Dedifferentiated amniotic fluid mesenchymal stem cell (primary cell): ENCODE results near the gene KCMF1.
A peak's percentile ranks its signal among the peaks of the same experiment; 100 is the strongest.
"Not testable (repeated sequence)": the region's sequence is repeated elsewhere in the genome, so short reads cannot be mapped to it uniquely, and the experiment has no call there.

Experiments used
- DNase-seq: peaks from one replicate; pipeline ENCODE4 v3.0.0-alpha.2; 2016; ENCODE audit errors: extremely low spot score

Gene KCMF1

DNA sequence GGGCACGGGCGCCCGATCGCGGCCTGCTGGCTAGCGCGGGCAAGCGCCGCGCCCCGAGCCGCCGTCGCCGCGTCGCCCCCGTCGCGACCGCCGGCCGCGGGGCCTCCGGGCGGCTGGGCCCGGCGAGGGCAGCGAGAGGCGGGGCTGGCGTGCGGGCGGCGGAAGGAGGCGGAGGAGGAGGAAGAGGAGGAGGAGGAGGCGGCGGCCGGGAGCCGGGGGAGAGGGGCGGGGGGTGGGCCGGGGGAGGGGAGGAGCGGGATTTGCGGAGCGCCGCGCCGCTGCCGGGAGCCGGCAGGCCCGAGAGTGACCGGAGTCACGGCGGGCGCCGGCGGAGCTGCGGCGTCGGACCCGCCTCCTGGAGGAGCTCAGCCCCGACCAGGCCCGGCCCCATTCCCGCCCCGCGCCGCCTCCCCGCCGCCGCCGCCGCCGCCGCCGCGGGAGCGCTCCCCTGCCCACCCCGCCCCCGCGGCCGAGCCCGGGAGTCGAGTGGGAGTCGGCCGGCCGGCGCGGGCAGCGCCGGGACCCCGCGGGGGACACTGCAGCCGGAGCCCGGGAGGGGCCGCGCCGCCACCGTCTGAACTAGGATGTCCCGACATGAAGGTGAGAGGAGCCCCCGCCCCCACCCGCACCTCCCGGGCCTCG is at the start of gene KCMF1:
Gene KCMF1, plus strand, starts transcription at position 294 of the 642 bp plus-strand sequence. Its CDS starts 291 bp downstream, at position 585.
- peak; percentile 29 for DNase-seq

DNA sequence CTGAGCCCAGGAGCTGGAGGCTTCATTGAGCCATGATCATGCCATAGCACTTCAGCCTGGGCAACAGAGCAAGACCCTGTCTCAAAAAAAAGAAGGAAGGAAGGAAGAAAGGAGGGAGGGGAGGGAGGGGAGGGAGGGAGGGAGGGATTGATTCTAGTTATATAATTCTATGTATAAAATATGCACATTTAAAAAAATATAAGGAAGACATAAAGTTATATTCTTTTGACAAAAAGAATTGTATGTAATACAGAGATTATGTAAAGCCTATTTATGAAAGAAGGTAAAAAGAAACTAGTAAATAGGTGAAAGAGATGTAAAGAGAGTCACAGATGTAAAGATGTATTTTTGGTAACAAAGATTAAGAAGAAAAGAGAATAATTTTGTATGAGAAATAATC is 48.0 kb upstream of the KCMF1 start:
- no peak for DNase-seq

DNA sequence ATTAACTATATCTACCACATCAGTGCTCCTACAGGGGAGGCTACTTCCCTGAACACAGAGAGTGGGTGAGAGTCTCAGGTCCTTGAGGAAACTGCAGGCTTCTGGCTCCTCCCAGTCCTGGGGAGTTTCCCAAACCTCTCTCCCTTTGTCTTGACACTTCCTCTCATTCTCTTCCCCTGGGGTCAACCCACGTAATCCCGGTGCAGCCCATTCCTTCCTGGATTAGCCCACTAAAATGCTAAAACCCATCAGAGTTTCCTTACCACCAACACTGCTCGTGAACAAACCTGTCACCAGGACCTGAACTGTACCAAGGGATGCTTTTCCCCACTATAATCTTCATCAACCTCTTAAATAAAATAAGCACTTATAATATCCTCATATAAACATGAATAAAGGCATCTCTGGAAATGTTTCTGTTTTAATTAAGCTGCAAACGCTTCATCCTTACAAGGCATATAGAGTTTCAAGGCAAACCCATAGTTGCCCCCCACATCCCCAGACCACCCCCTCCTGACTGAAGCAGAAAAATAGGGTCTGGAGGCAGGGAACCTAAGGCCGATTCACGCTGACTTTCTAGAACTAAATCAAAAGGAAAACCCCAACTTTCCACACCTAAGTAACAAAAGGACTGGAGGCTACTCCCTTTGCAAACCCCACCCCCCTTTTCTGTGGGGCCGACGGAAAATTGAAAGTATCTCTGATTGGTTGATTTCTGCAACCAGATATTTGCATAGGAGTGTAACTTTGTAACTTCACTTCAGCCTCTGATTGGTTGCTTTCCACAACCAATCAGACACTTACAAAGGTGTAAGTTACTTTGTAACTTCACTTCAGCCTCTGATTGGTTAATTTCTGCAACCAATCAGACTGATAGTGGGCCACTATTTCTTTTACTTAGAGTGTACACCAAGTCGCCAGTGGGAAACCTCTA is 46.5 kb upstream of the KCMF1 start:
- no peak for DNase-seq

DNA sequence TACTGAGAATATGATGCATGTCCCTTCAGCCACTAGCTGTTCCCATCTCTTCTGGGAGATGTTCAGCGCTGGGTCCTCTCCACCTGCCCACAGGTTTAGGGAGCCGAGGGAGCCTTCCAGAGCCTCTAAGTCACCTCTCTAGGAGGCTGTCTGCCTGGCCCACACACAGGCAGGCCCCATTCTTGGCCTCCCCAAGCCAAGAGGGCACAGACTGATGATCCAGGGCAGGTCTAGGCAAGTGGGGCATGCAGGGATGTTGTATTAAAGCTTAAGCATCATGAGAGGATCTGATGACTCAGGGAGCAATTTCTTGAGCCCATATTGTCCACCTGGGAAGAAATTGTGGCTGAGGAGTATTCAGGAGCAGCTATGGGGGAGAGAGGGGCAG is 45.6 kb upstream of the KCMF1 start:
- DNase-seq = no peak

DNA sequence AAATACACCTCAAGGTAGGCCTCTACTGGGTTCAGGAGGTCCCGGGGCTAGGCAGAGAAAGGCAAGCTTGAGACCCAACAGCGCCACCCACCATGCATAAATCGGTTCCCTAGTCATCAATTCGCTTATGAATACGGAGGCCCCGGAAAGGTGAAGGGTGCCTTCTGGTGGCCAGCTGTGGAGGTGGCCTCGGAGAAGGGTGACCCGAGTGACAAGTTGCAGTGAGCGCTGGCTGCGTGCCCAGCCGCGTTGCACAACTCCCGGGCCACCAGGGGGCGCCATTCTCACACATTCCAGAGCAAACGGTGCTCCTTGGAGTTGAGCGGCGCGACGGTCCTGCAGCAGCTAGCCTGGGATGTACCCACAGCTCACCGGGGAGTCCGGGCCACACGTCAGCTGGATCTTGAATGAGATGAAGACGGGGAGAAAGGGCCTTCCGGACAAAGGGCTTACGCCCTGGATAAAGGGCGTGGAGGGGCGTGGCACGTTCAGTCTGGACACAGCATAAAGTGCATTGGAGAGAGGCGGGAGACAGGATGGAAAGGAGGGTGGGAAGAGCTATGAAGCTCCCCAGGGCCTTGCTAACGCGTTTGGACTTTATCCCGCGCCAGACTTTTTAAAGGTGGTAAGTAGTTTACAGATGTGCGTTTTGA is 45.1 kb upstream of the KCMF1 start:
- DNase-seq = peak; percentile 84

DNA sequence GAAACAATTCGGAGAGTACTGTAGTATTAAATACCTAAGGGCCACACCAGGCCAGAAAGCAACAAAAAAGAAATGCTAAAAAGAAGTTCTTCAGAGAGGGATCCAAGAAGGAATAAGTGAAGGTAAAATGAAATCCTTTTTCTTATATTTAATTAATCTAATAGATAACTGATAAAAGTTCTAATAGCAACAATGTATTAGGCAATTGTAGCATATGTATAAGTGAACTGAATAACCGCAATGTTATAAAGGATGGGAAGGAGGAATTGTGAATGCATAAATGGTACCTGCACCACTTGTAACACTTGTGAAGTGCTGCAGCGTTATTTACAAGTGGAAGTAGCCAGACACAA is 43.7 kb upstream of the KCMF1 start:
- DNase-seq = no peak

DNA sequence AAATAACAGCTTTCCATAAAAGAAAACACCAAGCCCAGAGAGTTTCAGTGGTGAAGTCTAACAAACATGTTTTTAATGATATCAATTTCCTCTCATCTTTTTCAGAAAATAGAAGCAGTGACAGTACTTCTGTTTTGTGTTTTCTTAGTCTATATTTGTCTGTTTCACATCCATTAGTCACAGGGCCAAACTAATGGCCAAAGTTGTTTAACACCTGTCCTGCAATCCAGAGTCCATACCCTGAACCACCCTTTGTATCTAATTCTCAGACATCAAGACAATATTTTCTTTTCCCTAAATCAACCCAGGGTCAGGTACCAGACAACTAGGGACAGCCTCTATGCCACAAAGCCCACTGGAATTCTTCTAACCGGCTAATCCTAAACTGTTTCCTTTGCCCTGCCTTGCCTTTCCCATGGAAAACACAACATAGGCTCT is 39.6 kb upstream of the KCMF1 start:
- no peak for DNase-seq

DNA sequence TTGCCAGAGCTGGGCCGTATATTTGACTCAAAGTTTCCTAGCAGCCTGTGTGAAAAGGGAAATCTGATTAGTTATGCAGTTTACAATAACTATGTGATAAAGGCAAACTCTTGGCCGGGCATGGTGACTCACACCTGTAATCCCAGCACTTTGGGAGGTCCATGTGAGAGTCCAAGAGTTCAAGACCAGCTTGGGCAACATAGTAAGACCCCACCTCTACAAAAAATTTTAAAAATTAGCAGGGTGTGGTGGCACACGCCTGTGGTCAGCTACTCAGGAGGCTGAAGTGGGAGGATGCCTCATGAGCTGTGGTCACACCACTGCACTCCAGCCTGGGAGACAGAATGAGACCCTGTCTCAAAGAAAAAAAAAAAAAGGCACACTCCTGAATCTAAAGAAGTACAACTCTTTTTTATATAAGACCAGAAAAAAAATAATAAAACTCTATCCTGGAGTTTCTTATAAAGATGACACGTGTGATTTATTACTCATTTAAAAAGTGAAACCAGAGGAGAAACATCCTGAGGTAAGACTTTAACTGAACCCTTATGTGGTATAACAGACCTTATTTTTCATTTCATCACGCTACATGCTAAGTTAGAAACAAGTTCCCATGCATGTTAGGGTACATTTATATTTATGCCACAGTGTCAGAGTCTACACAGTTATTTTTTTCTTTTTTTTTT is 32.6 kb upstream of the KCMF1 start:
- DNase-seq = peak; percentile 18

DNA sequence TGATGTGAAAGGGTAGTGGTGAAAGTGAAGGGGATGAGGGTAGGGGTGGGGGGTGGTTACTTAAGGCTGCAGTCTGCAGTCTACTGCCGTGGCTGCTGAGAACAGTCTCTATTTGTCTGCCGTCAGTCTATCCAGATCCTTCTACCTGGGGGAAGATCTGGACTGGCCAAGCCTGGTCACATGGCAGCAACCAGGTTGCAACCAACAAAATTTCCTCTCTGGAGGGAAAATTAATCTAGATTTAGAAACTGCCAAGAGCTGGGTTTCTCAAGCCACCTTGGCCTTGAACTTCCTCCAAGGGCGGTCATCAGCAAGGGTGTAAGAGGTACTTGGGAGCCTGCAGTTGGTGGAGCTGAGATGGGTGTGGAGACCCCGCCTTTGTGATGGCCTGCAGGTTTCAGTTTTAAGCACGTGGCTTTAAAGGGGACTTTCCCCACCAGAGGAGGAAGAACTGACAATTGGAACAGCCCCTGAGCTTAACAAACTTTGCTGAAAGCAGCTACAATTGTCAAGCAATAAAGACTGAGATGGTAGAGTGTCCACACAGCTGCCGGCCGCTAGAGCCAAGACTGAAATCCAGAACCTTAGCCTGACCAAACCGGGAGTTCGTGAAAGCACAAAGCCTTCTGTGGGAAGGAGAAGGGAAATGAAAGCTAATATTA is 31.4 kb upstream of the KCMF1 start:
- DNase-seq = no peak

DNA sequence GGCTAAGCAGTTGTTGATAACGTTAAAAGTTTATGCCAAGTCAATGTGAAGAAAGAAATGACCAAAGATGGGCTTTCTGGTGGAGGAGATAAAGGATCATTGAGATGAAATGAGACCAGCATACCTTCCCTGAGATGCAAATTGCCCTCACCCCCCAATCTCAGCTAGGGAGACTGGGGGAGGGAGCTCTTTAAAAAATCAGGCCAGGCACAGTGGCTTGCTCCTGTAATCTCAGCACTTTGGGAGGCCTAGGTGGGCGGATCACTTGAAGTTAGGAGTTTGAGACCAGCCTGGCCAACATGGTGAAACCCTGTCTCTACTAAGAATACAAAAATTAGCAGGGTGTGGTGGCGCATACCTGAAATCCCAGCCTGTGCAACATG is 30.9 kb upstream of the KCMF1 start:
- no peak for DNase-seq

DNA sequence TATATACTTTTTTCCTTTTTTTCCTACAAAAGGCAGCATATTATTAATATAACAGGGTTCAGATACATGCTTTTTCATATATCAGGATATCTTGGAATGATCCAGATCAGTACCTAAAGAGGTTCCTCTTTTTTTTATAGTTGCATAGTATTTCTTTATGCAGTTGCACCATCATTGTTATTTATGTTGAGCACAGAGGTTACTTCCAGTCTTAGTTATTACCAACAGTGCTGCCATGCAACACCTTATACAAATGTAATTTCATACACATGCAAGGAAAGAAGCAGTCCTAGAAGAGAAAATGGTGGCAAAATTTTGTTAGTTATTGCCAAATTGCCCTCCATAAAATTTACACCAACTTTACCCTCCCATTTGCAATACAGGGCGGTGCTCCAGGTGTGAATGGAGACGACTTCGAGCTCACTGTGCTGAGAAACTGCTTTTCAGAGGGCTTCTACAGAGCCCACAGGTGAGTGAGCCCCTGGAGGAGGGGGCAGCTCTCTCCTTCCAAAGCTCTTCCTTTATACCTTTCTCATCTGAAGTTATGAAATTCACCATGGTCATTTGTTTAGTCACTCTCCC is 30.0 kb upstream of the KCMF1 start:
- no peak for DNase-seq

DNA sequence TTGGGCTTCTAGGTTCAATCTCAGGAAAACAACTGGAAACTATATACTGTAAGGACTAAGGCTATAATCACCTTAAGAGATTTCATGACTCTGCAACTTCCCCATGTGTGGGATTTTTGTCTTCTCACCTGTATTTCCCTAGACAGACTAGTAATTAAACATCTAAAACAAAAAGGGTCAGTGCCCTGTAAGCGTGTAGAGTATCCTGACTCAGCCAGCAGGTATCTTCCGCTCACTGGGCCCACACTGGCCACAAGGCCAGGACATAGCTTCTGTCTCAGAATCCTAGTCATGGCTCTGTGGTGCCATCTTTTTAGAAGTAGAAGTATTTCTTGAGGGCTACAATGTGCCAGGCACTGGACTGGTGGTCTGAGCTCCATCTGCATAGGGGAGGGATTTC is 28.8 kb upstream of the KCMF1 start:
- DNase-seq = no peak

DNA sequence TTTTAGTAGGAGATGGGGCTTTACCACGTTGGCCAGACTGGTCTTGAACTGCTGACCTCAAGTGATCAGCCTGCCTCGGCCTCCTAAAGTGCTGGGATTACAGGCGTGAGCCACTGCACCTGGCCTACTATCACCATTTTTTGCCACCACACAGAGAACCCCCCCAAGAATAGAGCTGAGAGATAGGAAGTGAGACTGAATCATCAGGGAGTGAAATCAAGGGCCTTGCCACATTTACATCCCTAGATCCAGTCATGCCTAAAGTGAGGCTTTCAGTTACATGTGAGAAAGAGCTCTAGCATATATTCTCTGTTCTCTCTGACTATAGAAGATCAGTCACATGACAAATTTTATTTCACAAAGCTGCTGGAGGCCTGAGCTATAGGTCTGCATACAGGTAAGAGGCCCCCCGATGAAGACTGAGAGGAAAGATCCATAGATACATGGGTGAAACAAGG is 28.0 kb upstream of the KCMF1 start:
- DNase-seq = no peak

DNA sequence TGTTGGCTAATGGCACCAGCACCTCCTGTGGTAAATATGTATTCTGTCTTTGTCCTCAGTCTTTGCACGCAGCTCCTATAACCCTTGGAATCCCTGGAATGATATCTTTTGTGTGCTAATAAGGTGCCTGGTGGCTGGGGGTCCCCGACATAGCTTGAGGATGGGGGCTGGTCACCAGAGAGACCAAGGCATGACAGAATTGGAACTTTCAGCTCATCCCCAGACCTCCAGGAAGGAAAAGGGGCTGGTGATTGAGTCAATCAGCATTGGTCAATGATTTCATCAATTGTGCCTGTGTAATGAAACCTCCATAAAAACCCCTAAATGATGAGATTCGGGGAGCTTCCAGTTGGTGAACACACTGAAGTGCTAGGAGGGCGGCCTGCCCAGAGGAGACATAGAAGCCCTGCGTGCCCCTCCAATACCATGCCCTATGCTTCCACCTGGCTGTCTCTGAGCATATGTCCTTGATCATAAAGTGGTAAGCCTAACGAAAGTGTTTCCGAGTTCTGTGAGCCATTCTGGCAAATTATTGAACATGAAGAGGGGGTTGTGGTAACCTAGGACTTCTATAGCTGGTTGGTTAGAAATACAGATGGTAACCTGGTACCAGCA is 26.6 kb upstream of the KCMF1 start:
- no peak for DNase-seq

DNA sequence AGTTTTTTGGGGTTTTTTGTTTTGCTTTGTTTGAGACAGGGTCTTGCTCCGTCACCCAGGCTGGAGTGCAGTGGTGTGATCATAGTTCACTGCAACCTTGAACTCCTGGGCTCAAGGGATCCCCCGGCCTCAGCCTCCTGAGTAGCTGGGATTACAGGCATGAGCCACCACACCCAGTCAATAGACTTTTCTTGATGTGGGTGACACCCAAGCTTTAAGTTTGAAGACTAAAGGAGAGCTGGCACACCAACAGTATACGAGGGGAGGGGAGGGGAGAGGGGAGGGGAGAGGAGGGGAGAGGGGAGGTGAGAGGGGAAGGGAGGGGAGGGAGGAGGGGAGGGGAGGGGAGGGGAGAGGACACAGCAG is 25.1 kb upstream of the KCMF1 start:
- DNase-seq = not testable (repeated sequence)

DNA sequence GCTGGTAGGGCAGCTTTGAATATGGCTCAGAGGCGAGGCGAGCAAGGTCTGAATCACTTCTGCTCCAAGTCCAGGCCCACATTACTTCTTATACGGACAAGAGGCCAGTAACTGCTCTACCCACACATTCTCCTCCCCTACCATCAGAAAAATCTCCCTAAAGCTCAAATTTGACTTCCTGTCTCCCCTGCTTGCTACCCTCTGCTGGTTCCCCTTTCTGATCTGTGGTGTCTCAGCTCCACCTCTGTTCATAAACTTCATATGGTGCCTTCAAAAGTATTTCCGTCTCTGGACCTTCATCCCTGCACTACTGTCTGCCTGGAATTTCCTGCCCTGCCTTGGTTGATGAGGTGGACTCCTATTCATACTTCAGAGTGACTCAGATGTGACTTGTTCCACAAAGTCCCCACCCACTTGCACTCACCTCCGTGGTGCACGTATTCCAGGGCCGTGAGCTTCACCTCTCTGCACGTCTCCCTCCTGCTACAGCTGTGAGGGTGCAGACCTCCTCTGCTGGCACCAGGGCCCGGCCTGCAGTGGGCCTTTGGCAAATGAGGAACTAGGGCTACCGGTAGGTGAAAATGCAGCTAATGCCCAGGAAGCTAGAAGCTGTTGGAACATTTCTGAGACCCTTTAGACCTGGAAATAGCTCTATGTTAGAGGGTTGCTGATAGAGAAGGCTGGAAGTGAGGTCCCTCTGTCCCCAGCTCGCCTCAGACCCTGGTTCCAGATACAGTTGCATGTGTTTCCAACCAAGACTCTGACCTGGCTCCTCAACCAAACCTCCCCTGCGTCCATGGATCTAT is 24.6 kb upstream of the KCMF1 start:
- peak; percentile 36 for DNase-seq

DNA sequence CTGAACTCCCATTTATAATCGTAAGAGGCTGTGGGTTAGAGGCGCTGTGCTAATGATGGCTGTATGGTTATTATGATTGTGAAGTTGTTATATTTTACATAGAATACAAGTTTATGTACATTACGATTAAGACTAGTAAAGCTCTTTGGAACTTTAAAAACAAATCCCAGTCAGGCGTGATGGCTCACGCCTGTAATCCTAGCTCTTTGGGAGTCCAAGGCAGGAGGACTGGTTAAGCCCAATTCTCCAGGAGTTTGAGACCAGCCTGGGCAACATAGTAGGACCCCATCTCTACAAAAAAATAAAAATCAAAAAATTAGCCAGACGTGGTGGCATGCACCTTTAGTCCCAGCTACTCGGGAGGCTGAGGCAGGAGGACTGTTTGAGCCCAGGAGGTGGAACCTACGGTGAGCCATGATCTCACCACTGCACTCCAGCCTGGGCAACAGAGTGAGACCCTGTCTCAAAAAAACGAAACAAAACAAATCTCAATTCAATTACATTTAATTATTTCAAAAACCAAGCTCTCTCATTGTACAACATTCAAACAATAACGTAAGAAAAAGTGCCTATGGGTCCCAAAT is 23.9 kb upstream of the KCMF1 start:
- no peak for DNase-seq

DNA sequence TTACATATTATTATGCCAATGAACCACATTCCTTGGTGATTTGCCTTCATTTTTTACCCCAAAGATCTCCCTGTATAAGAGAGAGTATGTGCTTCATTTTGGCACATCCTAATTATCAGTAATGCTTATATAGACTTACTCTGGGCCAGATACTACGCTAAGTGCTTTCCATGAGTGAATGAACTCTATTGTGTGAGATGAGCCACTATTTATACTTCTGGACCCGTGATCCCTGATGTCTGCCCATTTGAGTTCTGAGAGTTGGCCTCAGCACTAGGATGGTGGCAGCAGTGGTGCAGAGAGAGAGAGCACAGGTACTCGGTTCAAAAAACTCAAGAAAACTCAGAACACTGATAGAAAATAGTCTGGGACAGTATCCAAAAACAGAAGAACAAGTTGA is 17.4 kb upstream of the KCMF1 start:
- no peak for DNase-seq

DNA sequence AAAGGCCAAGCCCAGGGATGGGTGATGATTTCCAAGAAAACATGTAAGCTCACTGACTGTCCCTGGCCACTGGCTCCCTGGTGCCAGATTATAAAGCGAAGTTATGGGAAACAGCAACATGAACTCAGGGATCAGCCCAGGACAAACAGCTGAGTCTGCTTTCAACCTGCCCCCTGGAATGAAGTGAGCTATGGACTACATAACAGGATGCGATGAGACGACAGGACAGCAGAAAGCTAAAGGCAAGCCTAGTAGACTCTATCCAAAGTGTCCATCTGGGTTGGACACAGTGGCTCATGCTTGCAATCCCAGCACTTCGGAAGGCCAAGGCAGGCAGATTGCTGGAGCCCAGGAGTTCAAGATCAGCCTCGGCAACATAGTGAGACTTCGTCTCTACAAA is 16.6 kb upstream of the KCMF1 start:
- DNase-seq = no peak
